Thyroid gland (tissue), 4 donors: ENCODE measurements around the gene TBC1D5.

Source experiments
- CTCF ChIP-seq, 6 experiments: fragments of 200-600 bp in 3 of 6; fragments of 450-650 bp in 3 of 6; sonication (generic) in 3 of 6; IDR thresholded peaks; one replicate each; pipeline ENCODE4 v1.5.1; 2016 to 2019; ENCODE audit warnings: antibody characterized with exemption in 6 of 6, mild to moderate bottlenecking in 2 of 6, inconsistent platforms in 1 of 6, moderate library complexity in 1 of 6
- POLR2A ChIP-seq, 2 donors: fragments of 450-650 bp; IDR thresholded peaks; one replicate each; pipeline ENCODE4 v1.6.1; 2017; ENCODE audit warnings: antibody characterized with exemption in 2 of 2, mild to moderate bottlenecking in 2 of 2, moderate library complexity in 1 of 2

GRCh38 chr3:17155951-17156350 is 586.5 kb downstream of the TBC1D5 start:
- TF ChIP-seq CTCF (IDR thresholded peaks at IDR 0.05) (no peak), POLR2A (IDR thresholded peaks at IDR 0.05) (no peak)
